Measurements from ENCODE around the gene CCDC85B.

The CCDC85B gene

DNA sequence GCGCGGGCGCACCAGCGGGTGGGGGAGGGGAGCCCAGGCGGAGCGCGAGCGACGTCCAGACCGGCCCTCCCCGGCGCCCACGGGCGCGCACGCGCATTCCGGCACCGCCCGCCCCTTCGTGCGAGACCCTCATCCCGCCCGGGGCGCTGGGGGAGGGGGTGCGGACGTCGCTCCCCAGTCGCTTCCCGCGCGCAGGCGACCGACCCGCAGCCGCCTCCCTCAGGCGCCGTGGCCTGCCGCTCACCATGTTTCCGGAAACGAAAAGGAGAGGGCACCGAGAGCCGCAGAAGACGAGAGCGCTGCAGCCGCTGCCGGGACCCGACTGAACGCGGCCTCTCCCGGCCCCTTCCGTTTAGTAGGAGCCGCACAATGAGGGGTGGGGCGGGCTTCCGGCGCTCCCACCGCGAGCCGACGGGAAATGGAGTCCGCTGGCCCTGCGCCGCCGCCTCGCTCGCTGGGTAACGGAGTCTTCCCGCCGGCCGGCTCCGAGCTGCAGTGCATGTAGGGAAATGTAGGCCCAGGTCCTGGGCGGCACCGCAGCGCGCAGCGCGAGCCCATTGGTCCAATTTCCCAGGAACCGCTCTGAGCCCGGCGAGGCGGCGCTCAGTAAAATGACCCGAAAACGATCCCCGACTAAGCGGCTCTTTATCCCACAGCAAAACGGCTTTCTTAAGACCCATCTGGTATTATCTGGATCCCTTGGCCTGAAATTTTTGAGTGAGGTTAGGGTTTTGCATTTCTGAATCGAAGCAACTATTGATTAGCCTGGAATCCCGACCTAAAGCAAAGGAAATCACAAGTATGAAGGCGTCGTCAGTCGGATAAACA, 32.4 kb upstream of the CCDC85B start, which contains the start of gene CFL1:
Gene CFL1 (minus strand): TSS at position 328 of the 828 bp plus-strand sequence. CDS start 81 bp downstream, at position 247.
- peak; percentile 99 for DNase-seq

DNA sequence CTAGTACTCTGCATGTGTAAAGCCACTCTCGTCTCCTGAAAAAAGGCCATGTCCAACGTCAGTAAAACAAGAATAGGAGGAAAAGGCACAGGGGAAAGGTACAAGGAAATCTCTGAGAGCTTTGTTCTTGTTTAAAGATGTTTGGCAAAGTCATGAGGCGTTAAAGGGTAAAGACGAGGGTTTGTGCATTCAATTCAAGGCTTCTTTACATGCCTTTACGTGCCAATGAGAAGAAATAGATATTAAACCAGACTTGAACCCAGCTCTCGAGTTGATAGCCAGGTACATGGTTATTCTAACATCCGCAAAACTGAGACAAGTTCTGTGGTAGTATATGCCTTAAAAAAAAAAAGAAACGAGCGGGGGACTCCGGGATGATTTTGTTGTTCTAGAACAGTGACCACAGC, 31.8 kb upstream of the CCDC85B start:
- DNase-seq: no peak

DNA sequence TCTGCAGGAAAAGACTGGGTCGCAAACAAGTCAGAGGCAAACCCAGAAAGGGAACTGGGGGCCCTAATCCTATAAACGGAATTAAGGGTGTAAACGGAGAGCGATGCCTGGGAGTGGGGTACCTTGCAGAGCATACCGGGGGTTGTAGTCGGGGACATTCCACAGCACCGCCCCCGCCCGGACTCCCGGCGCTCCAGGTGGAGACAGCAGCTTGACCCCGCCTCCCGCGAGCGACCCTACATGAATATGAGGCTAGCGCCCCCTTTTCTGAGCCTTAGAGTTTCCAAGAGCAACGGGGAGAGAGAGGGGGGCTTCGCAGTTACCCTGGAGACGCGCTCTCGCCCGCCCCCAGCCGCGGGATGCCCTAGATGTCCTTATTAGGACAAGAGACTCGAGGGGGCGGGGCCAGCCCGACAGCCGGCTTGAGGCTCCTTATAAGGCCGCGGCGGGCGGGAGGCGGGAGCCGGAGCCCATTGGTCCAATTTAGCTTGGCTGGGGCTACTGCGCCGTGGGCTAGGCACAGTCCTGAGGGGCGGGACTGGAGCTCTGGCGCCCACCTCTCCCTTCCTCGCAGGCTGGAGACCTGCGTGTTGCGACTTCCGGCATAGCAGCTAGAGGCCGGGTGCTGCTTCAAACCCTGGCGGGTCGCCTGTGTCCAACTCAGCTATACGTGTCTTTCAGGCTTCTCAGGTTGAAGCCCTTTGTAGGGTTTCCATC, 31.2 kb upstream of the CCDC85B start:
- peak; percentile 99 for DNase-seq

DNA sequence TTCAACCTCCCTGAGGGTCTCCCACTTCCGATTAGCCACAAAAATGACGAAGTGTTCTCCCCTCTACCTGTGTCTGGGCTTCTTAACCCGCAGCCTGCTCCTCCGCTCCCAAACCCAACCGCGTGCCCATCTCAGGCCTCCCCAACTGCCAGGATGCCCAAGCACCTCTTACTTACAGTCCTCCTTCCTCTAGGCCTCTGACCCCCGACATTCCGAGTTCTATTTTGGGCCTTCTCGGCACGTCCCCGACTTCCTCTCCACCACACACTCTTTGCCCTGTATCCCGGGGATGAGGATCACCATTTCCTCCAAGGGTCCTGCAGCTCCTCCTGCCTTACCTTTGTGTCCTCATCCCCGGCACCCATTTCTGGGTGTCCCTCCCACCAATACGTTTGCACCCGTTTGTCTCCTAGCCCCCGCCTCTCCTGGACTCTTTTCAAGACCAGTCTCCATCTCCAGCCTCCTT, 30.6 kb upstream of the CCDC85B start:
- DNase-seq: no peak

DNA sequence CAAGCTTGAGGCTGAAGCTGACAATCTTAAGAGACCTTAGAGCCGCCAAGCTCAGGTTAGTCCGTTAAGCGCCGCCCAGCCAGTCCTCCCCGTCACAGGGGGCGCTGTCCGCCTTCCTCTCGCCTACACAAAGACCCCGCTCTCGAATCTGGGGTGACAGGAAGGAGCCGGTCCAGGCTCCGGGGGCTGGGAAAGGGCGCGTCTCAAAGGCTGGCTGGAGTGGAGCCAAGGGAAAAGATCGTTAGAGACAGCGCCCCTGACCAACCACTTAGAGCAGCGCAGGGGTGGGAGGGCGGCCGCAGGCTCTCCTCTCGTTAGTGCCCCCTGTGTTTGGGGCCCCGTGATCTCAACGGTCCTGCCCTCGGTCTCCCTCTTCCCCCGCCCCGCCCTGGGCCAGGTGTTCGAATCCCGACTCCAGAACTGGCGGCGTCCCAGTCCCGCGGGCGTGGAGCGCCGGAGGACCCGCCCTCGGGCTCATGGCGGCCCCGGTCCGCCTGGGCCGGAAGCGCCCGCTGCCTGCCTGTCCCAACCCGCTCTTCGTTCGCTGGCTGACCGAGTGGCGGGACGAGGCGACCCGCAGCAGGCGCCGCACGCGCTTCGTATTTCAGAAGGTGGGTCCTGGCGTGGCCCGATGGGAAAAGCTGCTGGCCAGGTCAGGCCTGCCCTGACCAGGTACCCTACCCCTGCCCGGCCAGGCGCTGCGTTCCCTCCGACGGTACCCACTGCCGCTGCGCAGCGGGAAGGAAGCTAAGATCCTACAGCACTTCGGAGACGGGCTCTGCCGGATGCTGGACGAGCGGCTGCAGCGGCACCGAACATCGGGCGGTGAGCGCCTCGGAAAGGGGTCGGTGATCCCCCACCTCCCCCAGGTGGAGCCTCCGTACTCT, 30.0 kb upstream of the CCDC85B start, which contains the start of gene MUS81:
Gene MUS81 (plus strand): TSS at position 156 of the 887 bp plus-strand sequence. CDS start 321 bp downstream, at position 477.
- peak; percentile 98 for DNase-seq

DNA sequence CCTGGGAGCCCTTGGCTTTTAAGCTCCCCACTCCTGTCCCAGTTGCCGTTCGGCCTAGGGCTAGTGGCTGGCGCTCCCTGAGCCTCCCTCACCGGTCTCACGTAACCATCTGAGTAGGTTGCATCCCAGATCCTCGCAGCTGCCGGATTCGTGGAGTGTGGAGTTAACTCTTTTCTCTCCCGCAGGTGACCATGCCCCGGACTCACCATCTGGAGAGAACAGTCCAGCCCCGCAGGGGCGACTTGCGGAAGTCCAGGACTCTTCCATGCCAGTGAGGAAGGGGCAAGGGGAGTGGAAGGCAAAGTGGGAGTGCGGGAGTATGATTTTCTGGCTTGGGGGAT, 29.3 kb upstream of the CCDC85B start:
- DNase-seq: no peak

DNA sequence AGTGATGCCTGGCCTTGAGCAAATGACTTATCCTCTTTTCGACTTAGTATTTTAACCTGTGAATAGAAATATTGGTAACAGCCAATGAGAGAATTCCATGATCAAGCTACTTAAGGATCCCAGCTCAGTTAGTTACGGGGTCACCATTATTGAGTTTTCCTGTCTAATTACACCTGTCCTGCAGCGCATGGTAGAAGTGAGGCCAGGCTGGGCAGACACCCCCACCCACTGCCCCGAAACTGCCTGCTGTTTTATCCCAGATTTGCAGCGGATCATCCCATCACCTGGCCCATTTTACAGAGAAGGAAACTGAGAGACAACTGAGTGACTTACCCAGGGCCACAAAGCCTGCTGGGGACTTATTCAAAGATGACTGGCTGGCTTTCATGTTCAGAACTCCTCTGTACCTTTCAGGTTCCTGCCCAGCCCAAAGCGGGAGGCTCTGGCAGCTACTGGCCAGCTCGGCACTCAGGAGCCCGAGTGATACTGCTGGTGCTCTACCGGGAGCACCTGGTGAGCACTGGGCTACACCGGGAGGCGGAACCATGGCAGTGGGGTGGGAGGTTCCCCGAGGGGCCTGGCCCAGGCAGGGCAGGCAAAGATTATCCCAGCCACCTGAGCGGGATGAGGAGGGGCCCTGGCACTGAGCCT, 28.8 kb upstream of the CCDC85B start:
- no peak for DNase-seq

DNA sequence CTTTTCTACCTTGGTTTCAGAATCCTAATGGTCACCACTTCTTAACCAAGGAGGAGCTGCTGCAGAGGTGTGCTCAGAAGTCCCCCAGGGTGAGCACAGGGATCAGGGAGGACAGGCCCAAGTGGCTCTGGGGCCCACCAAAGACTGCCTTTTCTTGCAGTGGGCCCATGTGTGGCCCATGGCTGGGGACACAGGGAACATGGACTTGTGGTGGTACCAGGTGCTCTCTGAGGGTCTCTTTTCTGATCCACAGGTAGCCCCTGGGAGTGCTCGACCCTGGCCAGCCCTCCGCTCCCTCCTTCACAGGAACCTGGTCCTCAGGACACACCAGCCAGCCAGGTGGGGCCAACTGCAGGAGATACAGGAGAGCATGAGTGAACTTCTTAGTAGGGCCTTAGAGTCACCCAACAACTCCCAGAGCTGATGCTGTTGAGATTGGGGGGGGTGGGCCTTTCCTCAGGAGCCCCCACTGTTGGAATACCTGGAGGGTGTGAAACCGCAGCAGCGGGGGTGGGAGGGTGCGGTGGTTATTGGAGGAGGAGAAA, 28.2 kb upstream of the CCDC85B start:
- DNase-seq: no peak

DNA sequence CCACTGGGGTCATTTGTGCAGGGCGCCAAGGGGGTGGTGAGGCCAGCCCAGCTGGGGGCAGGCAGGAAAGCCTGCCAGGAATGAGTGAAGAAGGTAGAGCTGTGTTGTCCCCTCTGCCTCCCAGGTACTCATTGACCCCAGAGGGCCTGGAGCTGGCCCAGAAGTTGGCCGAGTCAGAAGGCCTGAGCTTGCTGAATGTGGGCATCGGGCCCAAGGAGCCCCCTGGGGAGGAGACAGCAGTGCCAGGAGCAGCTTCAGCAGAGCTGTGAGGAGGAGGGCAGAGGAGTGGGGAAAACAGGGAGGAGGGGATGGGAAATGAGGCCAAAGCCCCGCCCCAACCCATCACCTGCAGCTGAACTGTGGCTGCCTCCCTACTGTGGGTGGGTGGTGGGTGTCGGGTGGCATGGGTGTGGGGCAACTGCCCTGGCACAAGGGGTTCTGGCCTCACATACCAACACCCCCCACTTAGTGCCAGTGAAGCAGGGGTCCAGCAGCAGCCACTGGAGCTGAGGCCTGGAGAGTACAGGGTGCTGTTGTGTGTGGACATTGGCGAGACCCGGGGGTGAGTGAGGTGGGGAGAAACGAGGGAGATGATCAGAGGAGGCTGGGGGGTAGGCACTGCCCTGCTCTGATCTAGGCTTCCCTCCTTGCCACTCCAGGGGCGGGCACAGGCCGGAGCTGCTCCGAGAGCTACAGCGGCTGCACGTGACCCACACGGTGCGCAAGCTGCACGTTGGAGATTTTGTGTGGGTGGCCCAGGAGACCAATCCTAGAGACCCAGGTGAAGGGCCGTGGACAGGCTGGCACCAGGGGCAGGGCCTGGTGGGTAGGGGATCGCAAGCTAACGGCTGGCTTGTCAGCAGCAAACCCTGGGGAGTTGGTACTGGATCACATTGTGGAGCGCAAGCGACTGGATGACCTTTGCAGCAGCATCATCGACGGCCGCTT, 27.3 kb upstream of the CCDC85B start:
- no peak for DNase-seq

DNA sequence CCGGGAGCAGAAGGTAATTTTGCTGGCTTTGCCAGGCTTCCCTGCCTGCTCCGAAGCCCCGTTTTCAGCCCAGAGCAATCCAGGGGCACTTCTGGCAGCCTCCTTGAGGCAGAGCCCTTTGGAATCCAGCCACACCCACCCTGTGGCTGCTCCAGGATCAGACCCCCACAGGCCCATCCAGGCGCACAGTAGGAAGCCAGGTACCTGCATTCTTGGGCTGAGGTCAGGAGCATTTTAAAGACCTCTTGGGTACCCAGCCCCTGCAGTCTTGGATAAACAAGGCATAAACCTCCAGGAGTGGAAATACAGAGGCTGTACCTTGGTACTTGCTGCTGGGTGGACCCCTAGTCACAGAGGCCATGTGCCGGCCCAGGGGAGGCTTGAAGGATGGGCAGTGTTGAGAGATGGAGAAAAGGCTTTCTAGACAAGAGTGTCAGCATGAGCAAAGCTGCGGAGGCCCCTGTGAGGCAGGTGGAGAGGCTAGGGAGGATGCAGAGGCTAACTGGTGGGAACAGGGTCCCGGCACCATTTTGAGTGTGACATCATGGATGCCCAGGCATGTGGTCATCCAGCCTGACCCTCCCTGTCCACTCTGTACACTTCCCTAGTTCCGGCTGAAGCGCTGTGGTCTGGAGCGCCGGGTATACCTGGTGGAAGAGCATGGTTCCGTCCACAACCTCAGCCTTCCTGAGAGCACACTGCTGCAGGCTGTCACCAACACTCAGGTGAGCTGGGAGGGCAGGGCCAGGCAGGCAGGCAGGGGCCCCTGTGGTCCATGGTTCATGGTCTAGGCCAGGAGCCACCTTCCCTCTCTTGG, 26.4 kb upstream of the CCDC85B start:
- DNase-seq: no peak

DNA sequence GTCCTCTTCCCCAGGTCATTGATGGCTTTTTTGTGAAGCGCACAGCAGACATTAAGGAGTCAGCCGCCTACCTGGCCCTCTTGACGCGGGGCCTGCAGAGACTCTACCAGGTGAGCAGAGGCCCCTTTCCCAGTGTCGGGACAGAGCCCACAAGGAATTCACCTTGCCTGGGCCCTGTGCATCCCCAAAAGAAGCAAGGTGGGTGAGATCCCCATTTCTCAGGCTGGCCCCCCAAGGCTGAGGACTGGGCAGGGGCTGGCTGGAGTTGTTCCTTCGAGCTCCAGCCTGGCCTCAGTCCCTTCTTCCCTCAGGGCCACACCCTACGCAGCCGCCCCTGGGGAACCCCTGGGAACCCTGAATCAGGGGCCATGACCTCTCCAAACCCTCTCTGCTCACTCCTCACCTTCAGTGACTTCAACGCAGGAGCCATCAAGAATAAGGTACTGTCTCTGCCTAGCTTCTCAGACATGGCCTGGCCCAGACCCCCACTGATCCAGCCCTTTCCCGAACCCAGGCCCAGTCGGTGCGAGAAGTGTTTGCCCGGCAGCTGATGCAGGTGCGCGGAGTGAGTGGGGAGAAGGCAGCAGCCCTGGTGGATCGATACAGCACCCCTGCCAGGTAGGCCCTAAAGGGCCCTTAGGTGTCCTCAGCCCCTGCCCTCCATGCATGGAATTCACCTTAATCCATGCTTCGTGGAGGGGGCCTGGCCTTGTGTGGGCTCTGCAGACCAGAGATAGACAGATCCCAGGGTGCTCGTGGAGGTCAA, 25.6 kb upstream of the CCDC85B start:
- no peak for DNase-seq

DNA sequence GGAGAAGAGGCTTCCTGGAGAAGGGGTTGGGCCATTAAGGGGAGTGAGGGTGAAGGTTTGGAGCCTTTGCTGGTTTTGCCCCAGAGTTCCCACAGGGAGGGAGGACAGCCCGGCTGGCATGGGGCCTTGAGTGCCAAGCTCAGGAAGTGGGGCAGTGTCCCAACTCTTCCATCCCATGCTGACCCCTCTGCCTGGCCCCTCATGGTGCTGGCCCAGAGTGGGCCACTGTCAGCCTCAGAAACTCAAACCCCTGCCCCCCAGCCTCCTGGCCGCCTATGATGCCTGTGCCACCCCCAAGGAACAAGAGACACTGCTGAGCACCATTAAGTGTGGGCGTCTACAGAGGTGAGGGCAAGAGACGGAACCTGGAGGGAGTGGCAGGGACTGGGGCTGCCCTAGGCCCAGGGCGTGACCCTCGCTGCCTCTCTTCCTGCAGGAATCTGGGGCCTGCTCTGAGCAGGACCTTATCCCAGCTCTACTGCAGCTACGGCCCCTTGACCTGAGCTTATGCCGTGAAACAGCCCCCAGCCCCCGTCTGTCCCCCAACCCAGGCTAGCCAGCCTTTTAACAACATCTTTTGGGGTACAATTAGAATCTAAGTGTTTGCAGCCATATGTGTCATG, 24.8 kb upstream of the CCDC85B start:
- DNase-seq: no peak

DNA sequence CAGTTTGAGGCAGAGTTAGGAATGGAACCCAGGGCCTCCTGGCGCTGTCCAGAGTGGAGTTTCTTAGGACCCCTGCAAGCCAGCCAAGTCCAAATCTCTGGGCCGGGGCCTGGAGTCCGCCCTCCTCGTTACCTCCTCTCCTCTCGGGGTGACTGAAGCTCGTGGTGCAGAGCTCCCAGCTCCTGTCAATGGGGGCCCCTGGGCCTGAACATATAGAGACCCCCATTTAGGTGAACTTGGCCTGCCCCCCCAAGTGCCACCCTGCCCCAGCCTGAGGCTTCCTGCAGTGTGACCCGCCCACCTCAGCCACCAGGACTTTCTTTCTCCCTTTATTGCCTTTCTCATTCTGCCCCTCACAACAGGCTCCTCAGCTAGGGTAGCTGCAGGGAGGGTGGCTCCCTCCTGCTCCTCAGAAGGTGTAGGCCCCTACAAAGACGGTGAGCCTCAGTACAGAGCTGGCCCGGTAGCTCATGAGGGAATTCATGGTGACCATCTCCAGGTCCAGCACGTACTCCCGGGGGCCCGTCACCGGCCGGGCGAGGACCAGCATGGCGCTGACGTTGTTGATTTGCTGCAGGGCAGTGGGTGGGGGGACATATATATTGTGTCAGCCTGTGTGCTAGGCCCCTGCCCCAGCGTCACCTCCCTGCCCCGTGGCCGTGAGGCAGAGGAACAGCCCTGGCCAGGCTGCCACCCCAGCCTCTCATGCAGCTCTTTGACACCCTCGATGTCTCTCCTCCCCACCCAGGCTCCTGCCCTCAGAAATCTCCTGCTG, 23.8 kb upstream of the CCDC85B start:
- no peak for DNase-seq

DNA sequence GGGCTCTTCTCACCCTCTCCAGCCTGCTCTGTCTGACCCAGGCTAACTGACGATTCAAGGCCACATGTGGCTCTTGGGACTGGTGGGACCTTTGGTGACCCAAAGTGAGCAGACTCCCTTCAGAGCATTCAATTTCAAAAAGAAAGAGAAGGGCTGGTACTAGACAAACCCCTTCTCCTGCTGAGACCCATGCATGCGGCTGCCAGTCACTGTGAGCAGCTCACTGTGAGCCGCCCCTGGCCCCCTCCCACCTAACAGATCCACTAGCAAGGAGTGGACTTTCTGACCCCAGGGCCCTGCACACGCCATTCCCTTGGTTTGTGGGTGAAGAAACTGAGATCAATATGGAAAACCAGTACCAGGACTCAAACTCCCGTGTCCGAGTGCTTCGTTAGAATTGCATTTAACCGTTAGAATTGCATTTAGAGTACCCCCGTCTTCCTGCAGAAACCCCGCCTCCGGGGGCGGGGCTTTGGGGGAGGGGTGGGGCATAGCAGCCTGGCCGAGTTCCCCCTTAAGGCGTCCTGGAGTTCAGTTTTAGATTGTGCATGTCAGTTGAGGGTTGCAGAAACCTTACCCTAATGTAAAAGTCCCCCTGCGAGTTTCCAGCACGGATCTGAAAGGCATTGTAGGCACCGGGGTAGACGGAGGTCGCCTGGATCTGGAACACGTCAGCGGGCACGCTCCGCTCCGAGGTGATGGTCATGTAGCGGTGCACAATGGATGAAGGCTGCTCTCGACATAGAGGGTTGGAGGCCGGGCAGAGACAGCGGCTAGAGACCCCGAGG, 23.0 kb upstream of the CCDC85B start:
- DNase-seq: no peak

DNA sequence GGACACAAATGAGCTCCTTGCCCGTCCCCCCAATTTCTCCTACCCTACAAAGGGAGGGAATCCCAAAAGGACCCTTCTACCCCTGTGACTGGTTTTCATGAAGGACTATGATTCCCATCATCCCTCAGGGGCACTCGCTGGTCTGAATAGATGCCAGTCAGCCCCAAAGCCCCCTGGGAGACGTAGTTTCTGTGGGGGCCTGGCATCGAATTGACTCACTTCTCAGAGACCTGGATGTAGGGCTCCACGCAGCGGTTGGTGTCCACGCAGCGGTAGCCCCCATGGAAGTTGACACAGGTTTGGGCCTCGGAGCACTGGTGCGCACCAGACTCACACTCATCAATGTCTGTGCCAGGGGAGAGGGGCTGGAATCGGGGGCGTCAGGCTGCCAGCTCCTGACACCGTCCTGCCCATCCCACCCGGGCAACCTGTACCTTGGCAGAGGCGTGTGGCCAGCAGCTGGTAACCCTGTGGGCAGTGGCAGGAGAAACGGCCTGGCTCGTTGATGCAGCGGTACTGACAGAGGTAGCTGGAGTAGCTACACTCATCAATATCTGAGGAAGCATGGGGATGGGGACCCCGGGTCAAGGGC, 22.3 kb upstream of the CCDC85B start:
- no peak for DNase-seq

DNA sequence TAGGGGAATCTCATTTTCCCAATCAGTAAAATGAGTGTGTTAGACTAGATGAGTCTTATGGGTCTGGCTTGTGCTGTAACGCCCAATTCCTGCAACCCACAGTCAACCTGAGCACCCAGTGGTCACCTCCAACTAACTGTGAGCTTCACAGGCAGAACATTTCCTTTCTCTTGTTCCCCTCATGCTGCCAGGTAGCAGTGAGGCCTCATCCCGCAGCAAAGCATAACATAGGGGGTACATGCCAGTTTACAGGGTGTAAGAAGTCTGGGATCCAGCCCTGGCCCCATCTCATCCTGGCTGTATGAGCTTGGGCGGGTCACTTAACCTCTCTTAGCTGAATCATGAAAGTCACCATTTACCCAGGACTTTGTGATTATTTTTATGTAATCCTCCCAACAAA, 21.6 kb upstream of the CCDC85B start:
- DNase-seq: no peak

Measured in activated CD4-positive, alpha-beta T cell treated with anti-CD3 and anti-CD28 coated beads, Interleukin-2, amount 50 U/mL, for 16 hours (primary cell).